GM12878 (cell line): ENCODE data around the gene TMEM181. TPM values are rescaled to one million over a fixed set of nuclear protein-coding genes. Genes with fewer than 3 reads are reported as not detected.
A peak's percentile ranks its signal among the peaks of the same experiment; 100 is the strongest.

Source experiments
- ATAC-seq: fragments of 200-7000 bp; cut with Tn5 transposase; 3 replicates; pipeline ENCODE4 v1.9.1; 2020; ENCODE audit warnings: mild to moderate bottlenecking, moderate library complexity
- BruUV-seq: library from RNA; stranded (reverse); fragments of 400-500 nt; replicated peaks from 2 replicates; lab custom pipeline; 2021; lab: Mats Ljungman, UMichigan
- CTCF ChIA-PET: fragments of 300-600 bp; sonication (Branson Sonifier 250); formaldehyde crosslinking; extraction: SDS; loops from one replicate; lab custom pipeline; 2021; ENCODE audit warnings: inconsistent platforms; lab: Yijun Ruan, JAX
- POLR2A ChIA-PET: fragments of 350-600 bp; formaldehyde crosslinking; extraction: SDS; loops from one replicate; lab custom pipeline; 2021; ENCODE audit warnings: inconsistent platforms; lab: Charles Lee
- RAD21 ChIA-PET: fragments of 300-600 bp; sonication (Branson Sonifier 250); formaldehyde crosslinking; loops from one replicate; lab custom pipeline; 2023; ENCODE audit warnings: antibody characterized with exemption; ENCODE audit not compliant: unreplicated experiment; lab: Charles Lee
- SMC1A ChIA-PET: fragments of 300-600 bp; sonication (Branson Sonifier 250); formaldehyde crosslinking; loops from one replicate; lab custom pipeline; 2023; ENCODE audit not compliant: unreplicated experiment, uncharacterized antibody; lab: Charles Lee
- DNase-seq: peaks from one replicate; pipeline ENCODE4 v3.0.0-alpha.2; 2011; ENCODE audit warnings: low read depth, low spot score
- FAIRE-seq: peaks from 3 replicates; lab custom pipeline; 2011; peaks lifted over from hg19 to GRCh38; lab: Jason Lieb, UNC
- H2AFZ ChIP-seq: 2 replicates; pipeline ENCODE4 v1.6.0; 2011; ENCODE audit warnings: low read depth, low read length, control low read depth; ENCODE audit not compliant: control insufficient read depth
- H3K27ac ChIP-seq: 2 replicates; pipeline ENCODE4 v1.5.1; 2011; ENCODE audit warnings: control low read depth; ENCODE audit not compliant: control insufficient read depth, insufficient read depth
- H3K27me3 ChIP-seq, 2 experiments: replicated peaks in 1 of 2; 2 replicates each; pipeline versions ENCODE4 v1.6.0 to v1.6.1; 2011; ENCODE audit warnings: low read length in 1 of 2; ENCODE audit not compliant: control insufficient read depth in 2 of 2, insufficient read depth in 2 of 2
- H3K36me3 ChIP-seq, 2 experiments: 2 replicates each; pipeline ENCODE4 v1.5.1; 2011; ENCODE audit warnings: low read length in 1 of 2; ENCODE audit not compliant: control insufficient read depth in 2 of 2, insufficient read depth in 2 of 2
- H3K4me1 ChIP-seq: 2 replicates; pipeline ENCODE4 v1.6.1; 2011; ENCODE audit warnings: mild to moderate bottlenecking, low read length, moderate library complexity, mixed read lengths; ENCODE audit not compliant: control insufficient read depth, insufficient read depth
- H3K4me2 ChIP-seq: 2 replicates; pipeline ENCODE4 v1.6.0; 2011; ENCODE audit warnings: control low read depth; ENCODE audit not compliant: control insufficient read depth, insufficient read depth
- H3K4me3 ChIP-seq: fragments of 200-600 bp; sonication (generic); 2 replicates; pipeline ENCODE4 v1.5.1; 2016
- H3K79me2 ChIP-seq: 2 replicates; pipeline ENCODE4 v1.6.0; 2011; ENCODE audit warnings: low read length; ENCODE audit not compliant: control insufficient read depth, insufficient read depth
- H3K9ac ChIP-seq: 2 replicates; pipeline ENCODE4 v1.8.0; 2011; ENCODE audit warnings: low read length, control low read depth, mixed read lengths; ENCODE audit not compliant: control insufficient read depth, insufficient read depth
- H3K9me3 ChIP-seq: replicated peaks from 3 replicates; pipeline ENCODE4 v1.5.1; 2011; ENCODE audit warnings: mild to moderate bottlenecking, low read length; ENCODE audit not compliant: control insufficient read depth, insufficient read depth
- H4K20me1 ChIP-seq: 2 replicates; pipeline ENCODE4 v1.6.0; 2011; ENCODE audit not compliant: control insufficient read depth, insufficient read depth
- ATF2 ChIP-seq: IDR thresholded peaks from 2 replicates; pipeline ENCODE4 v1.6.1; 2012; ENCODE audit warnings: low read length, inconsistent platforms
- BHLHE40 ChIP-seq, 2 experiments: fragments of 450-650 bp in 1 of 2; IDR thresholded peaks; 2 replicates each; pipeline ENCODE4 v1.6.1; 2011 to 2017; ENCODE audit warnings: low read depth in 2 of 2, borderline replicate concordance in 1 of 2, improper control_type of control experiment in 1 of 2, low read length in 1 of 2, mild to moderate bottlenecking in 1 of 2
- CTCF ChIP-seq, 3 experiments: IDR thresholded peaks in 2 of 3; conservative IDR thresholded peaks in 1 of 3; 2 replicates each; pipeline ENCODE4 v1.5.1; 2011; ENCODE audit warnings: low read depth in 3 of 3, low read length in 3 of 3, mild to moderate bottlenecking in 3 of 3, control low read depth in 2 of 3, moderate library complexity in 2 of 3, inconsistent platforms in 1 of 3, mixed read lengths in 1 of 3; ENCODE audit not compliant: control insufficient read depth in 2 of 3, insufficient read depth in 1 of 3; ENCODE audit errors: extremely low read depth in 1 of 3
- CUX1 ChIP-seq: IDR thresholded peaks from 2 replicates; pipeline ENCODE4 v1.6.1; 2012; ENCODE audit warnings: improper control_type of control experiment, low read depth, low read length; ENCODE audit not compliant: insufficient replicate concordance
- RAD21 ChIP-seq: IDR thresholded peaks from 2 replicates; pipeline ENCODE4 v1.6.1; 2011; ENCODE audit warnings: mild to moderate bottlenecking, low read depth, low read length, moderate library complexity; ENCODE audit not compliant: insufficient read depth
- SMC3 ChIP-seq: IDR thresholded peaks from 2 replicates; pipeline ENCODE4 v1.6.1; 2011; ENCODE audit warnings: low read length, improper control_type of control experiment, borderline replicate concordance
- ZBTB33 ChIP-seq: fragments of 450-650 bp; IDR thresholded peaks from 2 replicates; pipeline ENCODE4 v1.6.1; 2017; ENCODE audit warnings: mild to moderate bottlenecking
- WGBS: methylation state at CpG from one replicate; pipeline ENCODE4 v1.1.6; 2016; ENCODE audit warnings: low lambda C conversion rate; ENCODE audit not compliant: insufficient replicate concordance, insufficient coverage; ENCODE audit errors: missing lambda C conversion rate; 5-methylcytosine and 5-hydroxymethylcytosine counted together
- in situ Hi-C: fragments of 300-500 bp; cut with MboI; formaldehyde crosslinking; loops from 9 replicates; pipeline ENCODE4 v1.14.3; 2018; ENCODE audit warnings: mixed read lengths
- intact Hi-C: fragments of 100-400 bp; cut with micrococcal nuclease; formaldehyde crosslinking; loops from one replicate; pipeline ENCODE4 v1.14.2; 2022; ENCODE audit not compliant: unreplicated experiment
- polyA plus RNA-seq, 11 experiments: library from polyadenylated mRNA; depleted of rRNA in 4 of 11; unstranded in 6 of 11; stranded (reverse) in 5 of 11; fragments of >200 nt; fragmentation: Nextera tagmentation in 4 of 11; fragmentation: Illumina TruSeq in 1 of 11; extraction: Ambion mirVana in 4 of 11; extraction: Trizol in 1 of 11; gene quantifications; 1 replicate in 1 of 11; 2 replicates in 10 of 11; pipeline versions ENCODE4 v1.2.1 to v1.2.3, GENCODE V29; 2011 to 2016; ENCODE audit warnings: inconsistent platforms in 2 of 11, missing spikeins in 2 of 11, low read depth in 1 of 11
- total RNA-seq, 4 experiments: library from RNA; depleted of rRNA in 3 of 4; stranded (reverse); fragments of >200 nt in 3 of 4; fragmentation: Illumina TruSeq in 1 of 4; extraction: Trizol in 1 of 4; gene quantifications; 2 replicates each; pipeline versions ENCODE4 v1.2.1 to v1.2.3, GENCODE V29; 2013 to 2021

The TMEM181 gene
- total and polyA plus RNA-seq, 10 of the 15 experiments (the other 5 are each of a cell fraction or from before 2014, with no cell fraction given): 1.5 to 7.9 (median 5.2) TPM

GRCh38 chr6:158593670-158594069, 33.8 kb downstream of the TMEM181 start (continued):
- TF ChIP-seq BHLHE40 (IDR thresholded peaks at IDR 0.05; ENCODE audit: borderline replicate concordance in 1 of 2, low read depth in 2 of 2, low read length in 1 of 2): no peak
- no peak for TF ChIP-seq CUX1
- no peak for TF ChIP-seq ZBTB33

GRCh38 chr6:158595223-158595622, 35.3 kb downstream of the TMEM181 start:
- intact Hi-C loops: no loop called here
- CTCF ChIA-PET: interaction anchor here (0.6 to 4.4 kb wide), 7 partner anchors 10 to 381 kb away, joined by 3 to 18 read pairs (median 5); no protein-coding TSS in a partner anchor
- in situ Hi-C loops: no loop called here

More at GRCh38 chr6:158595223-158595622, 35.3 kb downstream of the TMEM181 start:
- H3K36me3 ChIP-seq: peaks cover 12% of the 10 kb centered on the region in 2 experiments
- POLR2A ChIA-PET: interaction anchor here (0.6 kb wide), 1 partner anchor 13 kb away, joined by 3 read pairs; no protein-coding TSS in a partner anchor
- H3K9me3 ChIP-seq: no peaks in the 10 kb centered on the region
- H3K4me2 ChIP-seq: no peak overlapping the region
- TF ChIP-seq RAD21 (peak; percentile 16; the same call in 1 of the 2 replicates), CTCF (IDR thresholded peaks at IDR 0.05 in 2 of 3, conservative IDR thresholded peaks at IDR 0.05 in 1 of 3; ENCODE audit: control insufficient read depth in 2 of 3, extremely low read depth in 1 of 3, insufficient read depth in 1 of 3, low read depth in 3 of 3, low read length in 3 of 3) (peak; percentile 19 to 30 (median 25); a peak in 4 of 6 replicates), SMC3 (peak; percentile 31; the same call in 1 of the 2 replicates), ATF2 (no peak)
- TF ChIP-seq, all 136 proteins: peak for 3
- no peak for FAIRE-seq
- no peaks in the 10 kb centered on the region for H4K20me1 ChIP-seq
- no peak overlapping the region for H3K27ac ChIP-seq
- H3K4me1 ChIP-seq: no peaks in the 10 kb centered on the region
- H3K79me2 ChIP-seq: no peaks in the 10 kb centered on the region
- RAD21 ChIA-PET: interaction anchor here (1.9 to 2.0 kb wide), 2 partner anchors 374 to 381 kb away, joined by 7 read pairs; no protein-coding TSS in a partner anchor
- BruUV-seq: no TSS peak
- H3K4me3 ChIP-seq: no peak overlapping the region
- no peak for DNase-seq
- no peak overlapping the region for H2AFZ ChIP-seq
- SMC1A ChIA-PET: interaction anchor here (0.5 to 2.0 kb wide), 8 partner anchors 10 to 382 kb away, joined by 3 to 9 read pairs (median 3); no protein-coding TSS in a partner anchor
- no peak overlapping the region for H3K9ac ChIP-seq
- no peaks in the 10 kb centered on the region for H3K27me3 ChIP-seq
- ATAC-seq: peak; percentile 58; the same call in 2 of the 3 replicates
- 92% methylated on average over 5 of the region's 5 CpGs for WGBS
